HUES48 (cell line): ENCODE data around the gene OAF.

Experiments used
- H3K27ac ChIP-seq: one replicate; pipeline ENCODE4 v1.7.0; 2013; ENCODE audit warnings: low read depth, low read length, inconsistent platforms
- H3K27me3 ChIP-seq: 2 replicates; pipeline ENCODE4 v1.6.1; 2013; ENCODE audit warnings: mild to moderate bottlenecking, low read length; ENCODE audit not compliant: control insufficient read depth, insufficient read depth
- H3K36me3 ChIP-seq: 2 replicates; pipeline ENCODE4 v1.6.1; 2013; ENCODE audit warnings: low read length; ENCODE audit not compliant: control insufficient read depth, insufficient read depth
- H3K4me1 ChIP-seq: 2 replicates; pipeline ENCODE4 v1.6.1; 2013; ENCODE audit warnings: mild to moderate bottlenecking, low read length; ENCODE audit not compliant: control insufficient read depth, insufficient read depth
- H3K4me3 ChIP-seq: 2 replicates; pipeline ENCODE4 v1.5.1; 2013; ENCODE audit warnings: mild to moderate bottlenecking, low read depth, low read length
- H3K9ac ChIP-seq: 2 replicates; pipeline ENCODE4 v1.6.1; 2013; ENCODE audit warnings: mild to moderate bottlenecking, low read depth, low read length, moderate library complexity
- H3K9me3 ChIP-seq: 2 replicates; pipeline ENCODE4 v1.6.1; 2013; ENCODE audit warnings: low read length; ENCODE audit not compliant: control insufficient read depth, insufficient read depth

OAF gene

DNA sequence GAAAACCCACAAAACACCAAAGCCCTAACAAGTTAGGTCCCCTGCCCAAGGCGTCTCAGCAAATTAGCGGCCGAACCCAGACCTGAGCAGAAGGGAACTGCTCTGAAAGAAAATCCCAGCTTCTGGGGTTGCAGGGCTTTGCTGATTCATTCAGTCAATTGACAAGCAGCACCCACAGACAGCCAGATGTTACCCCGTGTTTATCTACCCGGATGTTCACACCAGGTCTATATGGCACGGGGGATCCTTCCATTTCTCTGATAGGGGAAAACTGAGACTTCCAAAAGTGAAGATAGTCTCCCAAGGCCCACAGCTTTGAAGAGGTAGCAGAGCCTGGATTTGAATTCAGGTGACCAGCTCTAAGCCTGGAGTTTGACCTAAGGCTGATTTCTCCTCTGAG lies 14.0 kb upstream of the OAF start:
- Histone ChIP-seq H3K4me1 (peaks cover 31% of the 10 kb centered on the region), H3K4me3 (no peak overlapping the region), H3K36me3 (no peaks in the 10 kb centered on the region), H3K27ac (no peak overlapping the region), H3K9ac (no peak overlapping the region), H3K9me3 (no peaks in the 10 kb centered on the region), H3K27me3 (peaks cover 78% of the 10 kb centered on the region)

DNA sequence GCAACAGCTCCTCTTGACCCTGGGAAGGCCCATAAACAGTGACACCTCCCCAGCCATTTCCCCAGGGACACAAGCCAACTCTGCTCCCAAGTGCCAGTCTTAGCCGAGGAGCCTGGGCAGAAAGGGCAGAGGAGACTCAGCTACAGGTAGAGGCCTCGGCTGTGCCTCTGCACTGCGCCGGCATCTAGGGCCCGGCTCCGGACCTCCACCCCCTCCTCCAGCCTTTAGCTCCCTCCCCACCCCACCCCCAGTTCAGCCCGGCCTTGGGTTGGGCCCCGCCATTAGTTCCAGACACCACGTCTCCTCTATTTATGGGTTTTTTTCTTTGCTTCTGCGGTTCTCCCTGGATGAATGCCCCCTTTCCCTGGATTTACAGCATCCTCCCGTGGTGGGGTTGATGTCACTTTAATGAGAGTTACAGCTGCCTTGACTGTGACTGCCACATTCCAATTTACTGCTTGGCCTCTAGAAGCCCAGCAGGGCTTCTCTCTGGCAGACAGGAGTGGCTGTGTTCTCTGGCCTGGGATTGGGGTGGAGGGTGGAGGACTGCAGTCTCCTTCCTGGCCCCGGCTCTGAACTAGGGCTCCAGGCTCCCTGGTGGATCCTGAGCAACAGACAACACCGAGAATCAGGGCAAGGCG lies 13.5 kb upstream of the OAF start:
- H3K9ac ChIP-seq: no peak overlapping the region
- no peaks in the 10 kb centered on the region for H3K9me3 ChIP-seq
- H3K36me3 ChIP-seq: no peaks in the 10 kb centered on the region
- H3K4me1 ChIP-seq: peaks cover 31% of the 10 kb centered on the region
- H3K4me3 ChIP-seq: no peak overlapping the region
- no peak overlapping the region for H3K27ac ChIP-seq
- H3K27me3 ChIP-seq: peaks cover 84% of the 10 kb centered on the region

DNA sequence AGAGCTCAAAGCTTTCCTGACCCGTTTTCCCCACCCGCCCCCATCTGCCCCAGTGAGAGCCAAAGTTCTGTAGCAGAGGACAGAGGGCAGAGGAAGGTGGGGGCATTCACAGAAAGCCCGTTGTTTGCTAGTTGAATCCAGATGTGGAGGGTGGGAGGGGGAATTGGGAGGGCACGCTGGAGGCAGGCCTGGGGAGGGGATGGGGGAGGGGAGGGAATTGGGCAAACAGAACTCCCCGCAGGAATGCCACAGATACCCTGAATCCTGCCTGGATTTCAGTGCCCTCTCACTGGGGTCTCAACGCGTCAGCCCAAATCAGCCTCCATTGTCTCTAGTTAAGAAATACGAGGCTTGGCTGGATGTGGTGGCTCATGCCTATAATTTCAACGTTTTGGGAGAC lies 12.9 kb upstream of the OAF start:
- Histone ChIP-seq H3K9me3 (no peaks in the 10 kb centered on the region), H3K9ac (no peak overlapping the region), H3K27ac (no peak overlapping the region), H3K36me3 (no peaks in the 10 kb centered on the region), H3K4me3 (no peak overlapping the region), H3K27me3 (peaks cover 87% of the 10 kb centered on the region), H3K4me1 (peaks cover 31% of the 10 kb centered on the region)

DNA sequence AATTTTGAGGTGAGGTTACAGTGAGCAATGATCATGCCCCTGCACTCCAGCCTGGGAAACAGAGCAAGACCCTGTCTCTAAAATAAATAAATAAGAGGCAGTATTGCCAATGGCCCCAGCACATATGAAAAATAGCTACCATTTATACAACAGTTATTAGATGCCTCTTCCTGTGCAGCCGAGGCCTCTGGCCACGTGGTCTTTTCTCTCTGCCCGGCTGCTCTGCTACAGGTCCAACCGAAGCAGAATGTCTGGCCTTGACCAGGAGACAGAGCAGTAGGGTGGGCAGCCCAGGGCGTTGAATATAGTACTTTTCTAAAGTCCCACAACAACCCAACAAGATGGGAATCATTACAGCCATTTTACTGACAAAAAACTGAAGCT lies 12.4 kb upstream of the OAF start:
- H3K27ac ChIP-seq: no peak overlapping the region
- H3K36me3 ChIP-seq: no peaks in the 10 kb centered on the region
- peaks cover 31% of the 10 kb centered on the region for H3K4me1 ChIP-seq
- H3K4me3 ChIP-seq: no peak overlapping the region
- H3K27me3 ChIP-seq: peaks cover 86% of the 10 kb centered on the region
- no peaks in the 10 kb centered on the region for H3K9me3 ChIP-seq
- H3K9ac ChIP-seq: no peak overlapping the region

DNA sequence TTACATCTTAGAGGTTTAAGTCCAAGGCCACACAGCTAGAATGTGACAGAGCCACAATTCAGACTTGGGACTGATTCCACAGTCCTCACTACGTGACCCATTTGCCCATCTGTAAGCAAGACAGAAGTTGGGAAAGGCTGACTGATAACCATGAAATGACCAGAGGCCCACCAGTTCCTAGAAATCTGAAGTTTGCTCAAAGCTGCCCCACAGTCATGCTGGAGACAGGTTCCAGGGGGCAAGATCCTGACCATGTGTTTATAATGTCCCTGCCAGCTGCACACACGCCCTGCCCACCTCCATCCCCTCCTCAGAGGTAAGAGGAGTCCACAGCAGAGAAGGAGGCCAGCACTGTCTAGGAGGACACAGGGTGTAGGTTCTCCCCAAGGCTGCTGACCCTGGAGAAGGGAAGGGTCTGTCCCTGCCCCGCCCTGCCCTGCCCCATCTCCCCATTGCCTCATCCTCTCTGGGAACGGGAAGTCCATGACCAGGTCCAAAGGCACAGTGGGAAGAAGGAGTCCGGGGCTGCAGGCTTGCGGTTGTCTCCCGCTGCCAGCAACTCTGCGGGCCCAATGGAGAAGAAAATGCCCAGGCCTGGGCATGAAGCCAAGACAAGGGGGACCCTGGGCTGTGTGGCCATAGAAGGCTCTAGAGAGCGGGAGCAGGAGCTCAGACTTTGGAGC lies 11.9 kb upstream of the OAF start:
- peaks cover 82% of the 10 kb centered on the region for H3K27me3 ChIP-seq
- H3K4me3 ChIP-seq: no peak overlapping the region
- H3K9ac ChIP-seq: no peak overlapping the region
- H3K36me3 ChIP-seq: no peaks in the 10 kb centered on the region
- no peaks in the 10 kb centered on the region for H3K9me3 ChIP-seq
- H3K4me1 ChIP-seq: peaks cover 31% of the 10 kb centered on the region
- H3K27ac ChIP-seq: no peak overlapping the region

DNA sequence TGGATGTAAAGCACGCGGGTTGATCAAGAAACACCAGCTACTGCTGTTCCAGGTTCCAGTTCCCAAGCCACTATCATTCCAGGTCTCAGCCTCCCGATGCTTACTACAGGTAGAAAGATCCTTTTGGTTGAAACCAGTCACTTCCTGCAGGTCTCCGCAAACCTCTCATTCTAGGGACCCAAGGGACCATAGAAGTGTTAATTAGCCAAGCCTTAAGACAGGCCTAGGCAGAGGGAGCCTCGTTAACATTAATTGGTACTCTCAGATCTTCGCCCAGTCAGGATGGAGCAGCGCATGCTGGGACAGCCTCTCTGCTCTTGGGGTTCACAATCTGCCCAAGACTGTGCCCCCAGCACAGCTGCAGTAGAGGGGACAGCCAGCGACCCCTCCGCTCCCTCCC lies 11.2 kb upstream of the OAF start:
- no peak overlapping the region for H3K4me3 ChIP-seq
- no peaks in the 10 kb centered on the region for H3K36me3 ChIP-seq
- H3K27me3 ChIP-seq: peaks cover 81% of the 10 kb centered on the region
- no peak overlapping the region for H3K27ac ChIP-seq
- peaks cover 31% of the 10 kb centered on the region for H3K4me1 ChIP-seq
- H3K9me3 ChIP-seq: no peaks in the 10 kb centered on the region
- H3K9ac ChIP-seq: no peak overlapping the region

DNA sequence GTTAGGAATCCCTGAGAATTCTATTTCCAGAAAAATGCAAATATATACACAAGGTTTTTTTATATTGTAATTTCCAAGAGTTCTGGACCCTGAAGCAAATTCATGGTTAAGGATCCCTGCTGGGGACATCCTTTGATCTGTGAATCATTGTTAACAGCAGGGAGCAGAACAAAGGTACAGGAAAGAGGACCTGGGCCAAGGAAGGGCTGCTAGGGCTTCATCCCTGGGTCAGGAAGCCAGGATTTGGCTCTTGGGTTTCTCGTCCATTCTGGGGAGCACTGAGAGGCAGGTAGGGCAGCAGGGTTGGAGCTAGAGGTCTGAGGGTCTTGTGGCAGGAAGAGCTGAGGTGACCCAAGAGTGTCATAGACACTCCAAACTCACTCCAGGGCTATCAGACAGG lies 10.2 kb upstream of the OAF start:
- Histone ChIP-seq H3K27me3 (peaks cover 84% of the 10 kb centered on the region), H3K4me3 (no peak overlapping the region), H3K27ac (no peak overlapping the region), H3K4me1 (peaks cover 31% of the 10 kb centered on the region), H3K9me3 (no peaks in the 10 kb centered on the region), H3K9ac (no peak overlapping the region), H3K36me3 (no peaks in the 10 kb centered on the region)

DNA sequence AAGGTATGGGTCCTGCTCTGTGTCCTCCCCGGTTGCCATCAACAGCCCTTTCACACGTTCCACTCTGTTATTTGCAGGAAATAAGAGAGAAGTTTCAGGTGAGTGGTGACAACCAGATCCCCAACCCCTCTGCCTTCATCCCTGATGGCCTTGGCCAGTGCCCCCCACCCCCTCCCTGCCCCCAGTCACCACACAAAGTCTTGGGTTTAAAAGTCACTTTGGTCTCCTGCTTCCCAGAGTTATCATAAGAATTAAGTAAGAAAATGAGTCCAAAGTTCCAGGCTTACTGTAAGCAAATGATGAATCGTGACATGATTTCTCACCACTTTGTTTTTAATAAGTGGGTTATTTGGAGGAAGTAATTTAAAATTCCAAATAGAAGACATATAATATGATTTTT lies 9.2 kb upstream of the OAF start:
- Histone ChIP-seq H3K9me3 (no peaks in the 10 kb centered on the region), H3K27ac (no peak overlapping the region), H3K9ac (no peak overlapping the region), H3K27me3 (peaks cover 84% of the 10 kb centered on the region), H3K36me3 (no peaks in the 10 kb centered on the region), H3K4me1 (peaks cover 26% of the 10 kb centered on the region), H3K4me3 (no peak overlapping the region)

DNA sequence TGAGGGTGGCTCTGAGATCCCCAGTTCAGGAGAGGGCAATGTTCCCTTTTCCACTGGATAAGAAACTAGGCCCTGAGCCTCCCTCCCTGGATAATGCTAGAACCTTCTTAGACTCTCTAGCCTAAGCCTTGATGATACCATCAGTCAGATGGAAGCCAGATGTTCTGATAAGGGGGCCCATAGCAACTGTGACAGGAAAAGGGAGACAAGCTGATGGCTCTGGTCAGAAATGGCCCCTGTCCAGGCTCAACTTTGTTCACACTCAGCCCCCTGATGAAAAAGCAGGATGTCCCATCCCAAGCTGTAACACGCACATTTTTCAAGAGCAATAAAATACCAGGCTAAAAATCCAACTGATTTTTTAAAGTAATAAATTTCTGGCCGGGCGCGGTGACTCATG lies 7.2 kb upstream of the OAF start:
- no peak overlapping the region for H3K4me3 ChIP-seq
- H3K36me3 ChIP-seq: no peaks in the 10 kb centered on the region
- peaks cover 11% of the 10 kb centered on the region; the same call in 1 of the 2 replicates for H3K4me1 ChIP-seq
- no peaks in the 10 kb centered on the region for H3K9me3 ChIP-seq
- no peak overlapping the region for H3K27ac ChIP-seq
- no peak overlapping the region for H3K9ac ChIP-seq
- peaks cover 87% of the 10 kb centered on the region for H3K27me3 ChIP-seq

DNA sequence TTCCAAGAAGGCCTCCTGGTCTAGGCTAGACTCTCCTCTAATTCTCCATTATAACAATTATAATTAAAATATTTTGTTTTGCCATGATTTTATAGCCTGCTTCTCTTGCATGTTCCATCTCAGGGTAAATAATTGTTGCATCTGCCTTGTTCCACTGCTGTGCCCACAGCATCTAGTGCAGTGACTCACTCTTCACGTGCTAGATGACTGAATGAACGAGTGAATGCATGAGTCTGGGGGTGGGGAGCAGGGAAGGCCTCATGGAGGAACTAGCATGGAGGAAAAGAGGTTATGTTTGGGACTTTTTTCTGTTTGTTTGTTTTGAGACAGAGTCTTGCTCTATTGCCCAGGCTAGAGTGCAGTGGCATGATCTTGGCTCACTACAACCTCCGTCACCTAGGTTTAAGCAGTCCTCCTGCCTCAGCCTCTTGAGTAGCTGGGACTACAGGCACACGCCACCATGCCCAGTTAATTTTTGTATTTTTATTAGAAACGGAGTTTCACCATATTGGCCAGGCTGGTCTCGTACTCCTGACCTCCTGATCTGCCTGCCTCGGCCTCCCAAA lies 5.2 kb upstream of the OAF start:
- Histone ChIP-seq H3K4me1 (peaks cover 9% of the 10 kb centered on the region), H3K27ac (no peak overlapping the region), H3K9me3 (no peaks in the 10 kb centered on the region), H3K27me3 (peaks cover 87% of the 10 kb centered on the region), H3K9ac (no peak overlapping the region), H3K36me3 (no peaks in the 10 kb centered on the region), H3K4me3 (no peak overlapping the region)

DNA sequence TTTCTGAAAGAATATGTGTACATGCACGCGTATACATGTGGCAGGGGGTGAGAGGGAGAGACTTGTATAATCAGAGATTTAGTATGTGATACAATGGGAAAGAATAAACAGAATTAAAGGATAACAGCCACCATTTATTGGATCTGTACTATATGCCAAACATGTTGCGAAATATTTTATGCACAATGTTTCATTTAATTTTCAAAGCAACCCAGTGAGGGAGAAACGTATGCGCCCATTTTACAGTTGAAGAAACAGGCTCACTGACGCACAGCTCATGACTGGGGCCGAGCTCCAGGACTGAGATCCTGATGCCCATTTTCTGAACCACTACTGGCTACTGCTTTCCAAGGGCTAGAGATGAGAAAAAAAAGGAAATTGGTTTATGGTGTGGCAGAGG lies 3.3 kb upstream of the OAF start:
- Histone ChIP-seq H3K36me3 (no peaks in the 10 kb centered on the region), H3K27ac (no peak overlapping the region), H3K9ac (no peak overlapping the region), H3K27me3 (peaks cover 86% of the 10 kb centered on the region), H3K4me3 (no peak overlapping the region), H3K4me1 (peaks cover 11% of the 10 kb centered on the region), H3K9me3 (no peaks in the 10 kb centered on the region)
